NCI-H82 treated with DMSO at 0.1 percent for 48 hours (cell line): Measurements from ENCODE around the gene TENT4A.

Source experiments
- DNase-seq: peaks from one replicate; lab custom pipeline; 2025; ENCODE audit not compliant: unreplicated experiment; lab: John Stamatoyannopoulos, UW

The TENT4A gene

DNA sequence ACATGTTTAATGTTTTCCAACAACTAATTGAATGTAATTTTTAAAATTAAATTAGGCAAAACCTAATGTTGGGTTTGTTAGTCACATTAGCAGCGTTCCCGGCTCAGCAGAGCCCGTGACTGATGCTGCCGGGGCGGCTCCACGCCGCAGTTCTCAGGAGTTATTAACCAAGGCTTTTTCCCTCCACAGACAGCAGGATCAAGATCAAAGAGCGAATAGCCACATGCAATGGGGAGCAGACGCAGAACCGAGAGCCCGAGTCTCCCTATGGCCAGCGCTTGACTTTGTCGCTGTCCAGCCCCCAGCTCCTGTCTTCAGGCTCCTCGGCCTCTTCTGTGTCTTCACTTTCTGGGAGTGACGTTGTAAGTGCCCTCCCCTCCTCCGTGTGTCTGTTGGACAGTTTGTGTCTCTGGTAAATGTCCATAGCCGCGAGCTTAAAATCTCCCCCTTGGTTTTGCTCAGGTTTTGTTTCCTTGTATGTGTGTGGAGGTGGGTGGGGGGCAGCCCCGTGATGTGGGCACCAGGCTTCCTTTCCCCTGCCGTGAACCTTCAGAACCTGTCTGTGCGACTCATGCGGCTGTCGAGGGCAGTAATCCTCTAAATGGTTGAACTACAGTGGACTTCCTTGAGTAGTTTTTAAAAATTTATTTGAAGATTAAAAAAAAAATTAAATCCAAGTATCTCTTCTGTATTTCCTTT, 37.1 kb downstream of the TENT4A start:
- DNase-seq = no peak

- no peak for DNase-seq
Observed at GRCh38 chr5:6750951-6751685, 37.9 kb downstream of the TENT4A start.

GRCh38 chr5:6752236-6752635, 39.0 kb downstream of the TENT4A start:
- no peak for DNase-seq

DNA sequence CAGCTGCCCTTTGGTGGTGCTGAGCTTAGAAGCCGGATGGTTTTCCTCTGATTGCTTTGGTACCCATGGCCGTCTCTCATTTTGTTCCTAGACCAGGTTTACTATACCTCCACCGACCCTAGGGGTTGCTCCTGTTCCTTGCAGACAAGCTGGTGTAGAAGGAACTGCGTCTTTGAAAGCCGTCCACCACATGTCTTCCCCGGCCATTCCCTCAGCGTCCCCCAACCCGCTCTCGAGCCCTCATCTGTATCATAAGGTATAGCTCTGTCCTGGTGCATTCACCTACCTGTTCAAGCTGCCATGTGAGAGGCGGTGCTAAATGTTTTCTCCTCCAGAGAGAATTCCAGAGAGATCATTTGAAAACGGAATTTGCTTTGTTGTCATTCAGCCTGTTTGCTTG, 39.5 kb downstream of the TENT4A start:
- no peak for DNase-seq

- DNase-seq = no peak
Observed at GRCh38 chr5:6753851-6754250, 40.6 kb downstream of the TENT4A start.

DNA sequence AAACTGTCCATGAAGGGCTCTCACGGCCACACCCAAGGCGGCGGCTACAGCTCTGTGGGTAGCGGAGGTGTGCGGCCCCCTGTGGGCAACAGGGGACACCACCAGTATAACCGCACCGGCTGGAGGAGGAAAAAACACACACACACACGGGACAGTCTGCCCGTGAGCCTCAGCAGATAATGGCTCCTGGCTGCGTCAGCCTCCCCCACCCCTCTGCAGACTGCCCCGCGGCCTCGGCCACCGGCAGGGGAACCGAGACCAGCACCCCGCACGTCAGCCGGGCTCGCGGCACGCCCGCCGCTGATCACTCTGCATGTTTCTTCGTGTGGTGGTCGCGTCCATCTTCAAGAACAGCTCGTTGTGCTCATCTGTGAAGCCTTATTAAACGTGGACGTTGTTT, 41.5 kb downstream of the TENT4A start:
- DNase-seq = no peak

DNA sequence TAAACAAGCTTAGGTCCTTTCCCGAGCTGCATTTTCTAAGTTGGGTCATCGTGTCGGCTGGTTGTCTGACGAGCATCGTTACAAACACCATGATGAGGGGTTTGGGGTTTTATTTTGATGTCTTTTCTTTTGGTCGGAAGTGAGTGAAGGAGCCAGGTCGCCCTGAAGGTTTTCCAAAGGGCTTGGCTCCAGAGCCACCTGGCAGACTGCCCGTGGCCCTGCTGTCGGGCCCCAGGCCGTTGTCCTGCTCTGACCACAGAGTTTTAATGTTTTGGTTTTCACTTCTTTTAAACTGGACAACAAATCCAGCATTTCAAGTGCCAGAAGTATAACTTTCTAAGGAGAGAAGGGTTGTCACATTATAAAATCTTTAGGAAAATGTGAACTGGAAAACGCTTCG, 42.3 kb downstream of the TENT4A start:
- DNase-seq = no peak

GRCh38 chr5:6755941-6756340, 42.7 kb downstream of the TENT4A start:
- DNase-seq = no peak

- DNase-seq = no peak
Observed at GRCh38 chr5:6757414-6757969, 44.3 kb downstream of the TENT4A start.

DNA sequence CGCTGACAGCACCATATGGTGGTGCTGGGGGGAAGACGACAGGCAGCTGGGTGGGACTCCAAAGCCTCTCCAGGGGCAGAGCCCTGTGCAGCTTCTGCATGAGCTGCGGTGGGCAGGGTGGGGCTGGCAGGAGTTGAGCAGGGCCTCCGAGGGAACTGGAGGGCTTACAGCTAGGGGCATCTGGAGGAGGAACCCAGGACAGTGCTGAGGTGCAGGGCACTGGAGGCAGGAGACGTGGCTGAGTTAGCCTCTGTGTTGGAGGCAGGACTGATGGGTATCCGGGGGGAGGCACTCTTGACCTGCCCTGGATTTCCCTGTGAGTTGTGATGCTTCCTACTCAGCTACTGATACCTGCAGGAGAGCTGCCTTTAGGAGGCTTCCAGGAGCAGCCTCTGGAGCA, 45.0 kb downstream of the TENT4A start:
- no peak for DNase-seq

GRCh38 chr5:6758706-6759105, 45.5 kb downstream of the TENT4A start:
- DNase-seq = no peak

GRCh38 chr5:6759401-6759800, 46.2 kb downstream of the TENT4A start:
- no peak for DNase-seq

GRCh38 chr5:6759983-6760382, 46.8 kb downstream of the TENT4A start:
- DNase-seq = no peak

DNA sequence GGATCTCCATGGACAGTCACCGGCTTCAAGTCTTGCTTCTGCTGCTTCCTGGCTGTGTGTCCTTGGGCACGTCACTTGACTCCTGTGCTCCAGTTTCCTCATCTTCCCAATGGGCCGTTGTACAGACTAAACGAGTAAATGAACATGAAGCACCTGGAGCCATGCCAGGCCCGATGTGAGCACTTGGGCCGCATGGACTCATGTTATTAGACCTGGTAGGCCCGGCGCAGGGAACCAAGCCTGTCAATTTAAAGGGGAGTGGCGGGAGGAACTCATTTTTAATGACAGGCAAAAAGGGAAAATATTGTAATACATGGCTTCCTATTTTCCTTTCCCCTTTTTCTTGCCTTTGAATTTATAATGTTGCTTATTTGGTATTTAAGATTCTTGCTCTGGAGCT, 47.5 kb downstream of the TENT4A start:
- DNase-seq = no peak

GRCh38 chr5:6761333-6761732, 48.1 kb downstream of the TENT4A start:
- DNase-seq = no peak

- DNase-seq = no peak
Observed at GRCh38 chr5:6762116-6762515, 48.9 kb downstream of the TENT4A start.

GRCh38 chr5:6762697-6763096, 49.5 kb downstream of the TENT4A start:
- DNase-seq = no peak

DNA sequence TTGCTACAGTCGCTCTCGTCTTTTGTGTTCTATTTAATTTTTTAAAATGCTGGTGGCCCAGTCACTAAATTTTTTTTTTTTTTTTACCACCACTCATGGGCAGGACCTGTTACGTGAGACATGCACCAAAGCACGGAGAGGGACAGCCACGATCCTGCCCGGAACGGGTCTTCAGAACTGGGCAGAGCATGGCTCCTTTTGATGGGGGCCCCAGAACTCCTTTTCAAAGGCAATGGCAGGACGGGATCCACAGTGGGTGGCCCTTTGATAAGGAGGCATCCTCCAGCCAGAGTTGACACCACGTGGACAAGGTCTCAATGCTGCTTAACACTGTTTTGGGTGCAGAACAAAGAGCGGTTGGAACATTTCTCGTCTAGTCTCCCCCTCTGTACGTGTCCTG, 50.0 kb downstream of the TENT4A start:
- DNase-seq = no peak

DNA sequence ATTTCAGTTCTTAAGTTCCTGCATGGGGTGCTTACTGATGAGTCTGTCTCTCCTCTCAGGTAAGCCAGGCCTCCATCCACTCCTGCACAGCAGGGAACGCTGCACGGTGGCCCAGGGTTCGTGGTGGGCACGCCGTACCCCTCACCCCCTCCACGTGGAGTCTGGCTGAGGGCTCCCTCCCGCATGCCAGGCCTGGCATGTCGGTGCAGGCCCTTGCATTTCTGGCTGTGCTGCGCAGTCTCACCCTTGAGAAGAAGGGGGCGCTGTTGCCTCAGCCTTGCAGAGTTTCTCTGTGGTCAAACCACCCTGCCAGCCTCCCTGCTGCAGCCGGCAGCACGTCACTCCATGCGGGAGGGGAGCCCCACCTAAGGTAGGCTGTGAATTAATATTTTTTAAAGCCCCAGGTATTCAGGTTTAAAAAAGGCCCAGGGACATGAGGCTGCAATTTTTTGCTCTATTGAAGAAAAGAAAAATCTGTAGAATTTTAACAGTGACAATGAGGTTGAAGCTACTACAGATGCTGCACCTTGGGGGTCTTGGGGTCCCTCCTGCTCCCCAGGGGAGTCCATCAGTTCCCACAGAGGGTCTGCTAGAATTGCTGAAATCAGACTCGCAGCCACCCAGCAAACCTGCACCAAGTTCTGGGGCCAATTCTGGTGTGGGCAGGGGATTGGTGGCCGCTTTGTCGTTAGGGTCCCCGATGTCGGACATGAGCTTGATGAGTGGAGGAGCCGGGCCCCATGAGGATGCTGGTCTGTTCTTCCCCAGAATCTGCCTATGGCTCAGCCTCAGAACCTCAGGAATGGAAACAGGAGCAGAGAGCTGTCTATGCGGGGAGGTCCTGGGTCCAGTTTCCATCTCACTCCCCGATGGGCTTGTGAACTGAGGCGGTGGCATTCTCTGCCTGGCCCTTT, 52.6 kb downstream of the TENT4A start:
- DNase-seq = no peak

DNA sequence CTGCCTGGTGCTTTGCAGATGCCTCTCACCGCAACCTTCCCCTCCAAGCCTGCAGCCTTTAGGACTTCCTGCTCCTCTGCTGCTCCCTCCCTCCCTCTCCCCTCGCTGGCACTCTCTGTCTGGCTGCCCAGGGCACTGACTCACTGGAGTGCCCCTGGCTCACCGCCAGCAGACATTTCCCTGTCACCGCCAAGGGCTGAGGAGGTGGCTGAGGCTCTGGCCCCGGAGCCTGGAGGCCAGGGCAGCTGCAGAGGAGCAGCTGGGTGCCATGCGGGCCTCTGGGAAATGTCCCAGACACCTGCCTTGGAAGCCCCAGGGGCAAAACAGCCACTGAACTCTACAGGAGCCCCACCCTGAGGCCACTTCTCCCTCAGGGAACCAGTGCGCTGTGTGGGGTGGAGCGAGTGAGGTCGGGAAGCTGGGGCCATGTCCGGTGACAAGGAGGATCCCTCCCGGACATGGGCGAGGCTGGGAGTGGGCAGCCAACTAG, 53.4 kb downstream of the TENT4A start:
- DNase-seq = no peak

DNA sequence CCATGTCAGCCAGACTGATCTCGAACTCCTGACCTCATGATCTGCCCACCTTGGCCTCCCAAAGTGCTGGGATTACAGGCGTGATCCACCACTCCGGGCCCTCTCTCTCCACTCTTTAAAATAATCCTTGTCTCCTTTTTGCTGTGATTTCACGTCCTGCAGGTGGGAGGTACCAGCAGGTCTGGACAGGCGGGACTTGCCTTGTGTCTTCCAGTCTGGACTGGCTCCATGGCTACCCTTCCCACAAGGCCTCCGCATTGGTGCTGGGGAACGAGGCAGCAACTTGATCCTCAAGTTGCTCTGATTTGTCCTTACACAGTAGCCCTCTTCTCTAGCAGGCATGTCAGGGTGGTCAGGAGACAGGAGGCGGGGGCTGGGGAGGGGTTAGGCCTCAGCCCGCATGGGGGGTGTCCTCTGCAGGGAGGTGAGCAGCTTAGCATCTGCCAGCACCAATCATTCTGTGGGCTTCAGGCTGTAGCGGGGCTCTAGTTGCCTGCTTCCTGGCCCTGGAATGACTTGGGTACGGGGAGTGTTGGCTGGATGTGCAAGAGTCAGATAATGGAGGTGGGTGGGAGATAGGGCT, 54.3 kb downstream of the TENT4A start:
- no peak for DNase-seq
